AG04449 (cell line): Measurements from ENCODE around the gene KIAA2012.
"Not testable (repeated sequence)": the region's sequence is repeated elsewhere in the genome, so short reads cannot be mapped to it uniquely, and the experiment has no call there.

Experiments used
- CTCF ChIA-PET: fragments of 350-600 bp; formaldehyde crosslinking; extraction: SDS; loops from one replicate; lab custom pipeline; 2021; ENCODE audit warnings: antibody characterized with exemption; lab: Yijun Ruan, JAX
- POLR2A ChIA-PET: fragments of 400-600, 350-600 bp; formaldehyde crosslinking; extraction: SDS; loops from one replicate; lab custom pipeline; 2020; ENCODE audit warnings: antibody characterized with exemption, inconsistent platforms; lab: Yijun Ruan, JAX
- DNase-seq: peaks from one replicate; pipeline ENCODE4 v3.0.0-alpha.2; 2010; ENCODE audit warnings: low read depth, low spot score
- H3K4me3 ChIP-seq: 2 replicates; pipeline ENCODE4 v1.5.1; 2011; ENCODE audit warnings: low read depth, mild to moderate bottlenecking, control low read depth, low read length
- CTCF ChIP-seq: IDR thresholded peaks from one replicate; pipeline ENCODE4 v1.5.1; 2011; ENCODE audit warnings: mild to moderate bottlenecking, moderate library complexity, low read length, control low read depth, inconsistent platforms; ENCODE audit not compliant: insufficient read depth; ENCODE audit errors: missing control alignments

KIAA2012 gene

GRCh38 chr2:202208526-202208925 is 135.5 kb downstream of the KIAA2012 start:
- no peak overlapping the region for H3K4me3 ChIP-seq
- ChIA-PET POLR2A (no interaction called here), CTCF (no interaction called here)
- TF ChIP-seq CTCF, result no peak
- no peak for DNase-seq

- ChIA-PET CTCF (no interaction called here), POLR2A (no interaction called here)
- no peak overlapping the region for H3K4me3 ChIP-seq
- no peak for DNase-seq
- no peak for TF ChIP-seq CTCF
Observed at GRCh38 chr2:202215179-202215578, 142.1 kb downstream of the KIAA2012 start.

GRCh38 chr2:202221873-202222272 is 148.8 kb downstream of the KIAA2012 start:
- no peak for TF ChIP-seq CTCF
- POLR2A ChIA-PET, result interaction anchor here (0.6 kb wide), 1 partner anchor 16 kb away, joined by 3 read pairs; no protein-coding TSS in a partner anchor
- no peak for DNase-seq
- H3K4me3 ChIP-seq, result no peak overlapping the region
- CTCF ChIA-PET, result interaction anchor here (1.0 to 1.4 kb wide), 4 partner anchors 11 to 57 kb away, joined by 3 to 5 read pairs (median 4); no protein-coding TSS in a partner anchor

- DNase-seq, result no peak
Observed at GRCh38 chr2:202237787-202238233, 164.8 kb downstream of the KIAA2012 start.

GRCh38 chr2:202238234-202239197 is 165.5 kb downstream of the KIAA2012 start, which contains the start of gene SUMO1:
Gene SUMO1 (minus strand): TSS chr2:202238597. CDS start chr2:202238451, 146 bp downstream.
- POLR2A ChIA-PET, result interaction anchor here (0.6 to 1.0 kb wide), 2 partner anchors 10 to 371 kb away, joined by 3 read pairs; no protein-coding TSS in a partner anchor
- TF ChIP-seq CTCF, result no peak
- H3K4me3 ChIP-seq, result peak within 1 kb of the TSS; percentile 94
- CTCF ChIA-PET, result interaction anchor here (1.1 kb wide), 1 partner anchor 17 kb away, joined by 3 read pairs; no protein-coding TSS in a partner anchor
- DNase-seq, result no peak

More at GRCh38 chr2:202237787-202238233, 164.8 kb downstream of the KIAA2012 start:
- no peak for TF ChIP-seq CTCF
- peak overlapping the region; percentile 94 for H3K4me3 ChIP-seq
- POLR2A ChIA-PET, result interaction anchor here (0.6 to 1.0 kb wide), 3 partner anchors 9 to 371 kb away, joined by 3 read pairs; no protein-coding TSS in a partner anchor
- CTCF ChIA-PET, result interaction anchor here (0.6 to 1.1 kb wide), 2 partner anchors 16 to 17 kb away, joined by 3 read pairs; no protein-coding TSS in a partner anchor

GRCh38 chr2:202247710-202248109 is 174.7 kb downstream of the KIAA2012 start:
- POLR2A ChIA-PET, result not testable (repeated sequence)

More at GRCh38 chr2:202247710-202248109, 174.7 kb downstream of the KIAA2012 start:
- CTCF ChIA-PET, DNase-seq, H3K4me3 ChIP-seq: not testable (repeated sequence)
